Loucy (cell line): ENCODE data around the gene CDC42BPA.

Experiments
- EZH2phosphoT487 ChIP-seq: fragments of 200-600 bp; IDR thresholded peaks from 2 replicates; pipeline ENCODE4 v1.6.1; 2018; ENCODE audit warnings: antibody characterized with exemption, mild to moderate bottlenecking, moderate library complexity, borderline replicate concordance
- TF ChIP-seq, protein P1 (sequence below): fragments of 200-600 bp; sonication (generic); conservative IDR thresholded peaks from 2 replicates; pipeline ENCODE4 v1.5.1; 2014; ENCODE audit warnings: mild to moderate bottlenecking, antibody characterized with exemption, low read length

DNA sequence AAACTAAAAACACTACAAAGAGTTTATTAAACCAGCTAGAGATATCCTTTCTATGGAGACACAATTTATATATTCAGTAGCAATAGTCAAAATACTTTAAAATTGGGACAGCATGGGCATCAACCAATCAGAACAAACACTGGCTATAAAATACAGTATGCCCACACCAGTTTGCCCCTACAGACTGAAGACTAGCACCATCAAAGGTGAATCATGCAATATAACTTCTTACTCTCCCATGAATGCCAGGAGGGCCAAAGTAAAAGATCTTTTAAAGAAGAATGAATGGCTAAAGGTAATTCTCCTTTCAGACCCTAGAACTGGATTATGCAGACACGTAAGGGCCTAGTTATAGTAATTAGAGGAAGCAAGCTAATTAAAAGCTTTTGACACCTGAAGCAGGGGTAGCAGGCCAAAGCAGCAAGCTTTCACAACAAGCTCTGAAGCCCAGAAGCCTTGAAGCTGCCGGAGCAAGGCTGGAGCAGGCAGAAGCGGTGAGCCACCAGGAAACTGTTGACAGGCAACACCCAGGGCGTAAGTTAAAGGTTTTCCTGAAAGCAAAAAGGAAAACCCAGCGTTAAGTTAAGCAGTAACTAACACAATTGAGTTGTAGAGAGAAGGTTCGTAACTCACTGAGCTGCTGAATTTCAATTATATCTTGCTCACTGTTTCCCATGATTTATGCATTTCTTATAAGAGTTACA is 99.3 kb downstream of the CDC42BPA start:
- TF ChIP-seq, protein P1, sequence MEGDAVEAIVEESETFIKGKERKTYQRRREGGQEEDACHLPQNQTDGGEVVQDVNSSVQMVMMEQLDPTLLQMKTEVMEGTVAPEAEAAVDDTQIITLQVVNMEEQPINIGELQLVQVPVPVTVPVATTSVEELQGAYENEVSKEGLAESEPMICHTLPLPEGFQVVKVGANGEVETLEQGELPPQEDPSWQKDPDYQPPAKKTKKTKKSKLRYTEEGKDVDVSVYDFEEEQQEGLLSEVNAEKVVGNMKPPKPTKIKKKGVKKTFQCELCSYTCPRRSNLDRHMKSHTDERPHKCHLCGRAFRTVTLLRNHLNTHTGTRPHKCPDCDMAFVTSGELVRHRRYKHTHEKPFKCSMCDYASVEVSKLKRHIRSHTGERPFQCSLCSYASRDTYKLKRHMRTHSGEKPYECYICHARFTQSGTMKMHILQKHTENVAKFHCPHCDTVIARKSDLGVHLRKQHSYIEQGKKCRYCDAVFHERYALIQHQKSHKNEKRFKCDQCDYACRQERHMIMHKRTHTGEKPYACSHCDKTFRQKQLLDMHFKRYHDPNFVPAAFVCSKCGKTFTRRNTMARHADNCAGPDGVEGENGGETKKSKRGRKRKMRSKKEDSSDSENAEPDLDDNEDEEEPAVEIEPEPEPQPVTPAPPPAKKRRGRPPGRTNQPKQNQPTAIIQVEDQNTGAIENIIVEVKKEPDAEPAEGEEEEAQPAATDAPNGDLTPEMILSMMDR = no peak
- no peak for TF ChIP-seq EZH2phosphoT487
